Measurements from ENCODE around the gene SYAP1. TPM values are rescaled to one million over a fixed set of nuclear protein-coding genes. Genes with fewer than 3 reads are reported as not detected.

The SYAP1 gene, protein sequence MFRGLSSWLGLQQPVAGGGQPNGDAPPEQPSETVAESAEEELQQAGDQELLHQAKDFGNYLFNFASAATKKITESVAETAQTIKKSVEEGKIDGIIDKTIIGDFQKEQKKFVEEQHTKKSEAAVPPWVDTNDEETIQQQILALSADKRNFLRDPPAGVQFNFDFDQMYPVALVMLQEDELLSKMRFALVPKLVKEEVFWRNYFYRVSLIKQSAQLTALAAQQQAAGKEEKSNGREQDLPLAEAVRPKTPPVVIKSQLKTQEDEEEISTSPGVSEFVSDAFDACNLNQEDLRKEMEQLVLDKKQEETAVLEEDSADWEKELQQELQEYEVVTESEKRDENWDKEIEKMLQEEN
- total RNA-seq (2014; rRNA removed; shearing (Covaris generic)) (18.0 and 19.3 TPM in 2 replicates), polyA plus RNA-seq (2016; fragmentation: Nextera tagmentation; extraction: Ambion mirVana) (46.7 and 48.3 TPM in 2 replicates)
- long read RNA-seq, full-length matches to known transcripts, result 49 of 64 reads
- long read RNA-seq, partial matches to known transcripts, result 13 of 64 reads
- long read RNA-seq, other reads (novel, unspliced or antisense), result 2 of 64 reads

GRCh38 chrX:16719334-16720084, at the start of gene SYAP1:
Gene SYAP1 (plus strand): TSS chrX:16719612. CDS start chrX:16719725, 113 bp downstream.
- Histone ChIP-seq H3K79me2 (replicated peaks; ENCODE audit: insufficient read depth) (peaks cover 49% of the 10 kb centered on the region), H4K20me1 (replicated peaks; ENCODE audit: insufficient read depth) (no peaks in the 10 kb centered on the region; the same call in 1 of the 2 replicates), H3K36me3 (ENCODE audit: insufficient read depth) (no peaks in the 10 kb centered on the region), H3K27ac (ENCODE audit: low read depth) (peak within 1 kb of the TSS; percentile 99), H3K27me3 (ENCODE audit: insufficient read depth) (no peaks in the 10 kb centered on the region), H2AFZ (no peak within 1 kb of the TSS), H3F3A (replicated peaks; ENCODE audit: low read depth) (no peaks in the 10 kb centered on the region), H3K9me2 (ENCODE audit: insufficient read depth) (no peaks in the 10 kb centered on the region), H3K4me3 (peak within 1 kb of the TSS; percentile 81), H3K4me2 (peak within 1 kb of the TSS; percentile 83), H3K4me1 (ENCODE audit: insufficient read depth) (no peaks in the 10 kb centered on the region)
- Mint-ChIP-seq H3K36me3 (ENCODE audit: low read depth) (peaks cover 3% of the 10 kb centered on the region; the same call in 1 of the 3 replicates), H3K27ac (peak within 1 kb of the TSS; percentile 100), H3K9me3 (no peaks in the 10 kb centered on the region), H3K4me1 (peaks cover 5% of the 10 kb centered on the region; the same call in 1 of the 3 replicates), H3K4me3 (peak within 1 kb of the TSS; percentile 89), H3K27me3 (ENCODE audit: insufficient read depth, low read depth, poor library complexity) (peaks cover 8% of the 10 kb centered on the region)
- ATAC-seq (peak; percentile 94), DNase-seq (ENCODE audit: low spot score) (peak; percentile 93)
- no peak for TF ChIP-seq EZH2 (IDR thresholded peaks at IDR 0.05; ENCODE audit: low read depth, unreplicated experiment)
- TF ChIP-seq ZNF331 (CRISPR knock-in tag; IDR thresholded peaks at IDR 0.05; ENCODE audit: low read depth), result no peak
- TF ChIP-seq, protein P1, sequence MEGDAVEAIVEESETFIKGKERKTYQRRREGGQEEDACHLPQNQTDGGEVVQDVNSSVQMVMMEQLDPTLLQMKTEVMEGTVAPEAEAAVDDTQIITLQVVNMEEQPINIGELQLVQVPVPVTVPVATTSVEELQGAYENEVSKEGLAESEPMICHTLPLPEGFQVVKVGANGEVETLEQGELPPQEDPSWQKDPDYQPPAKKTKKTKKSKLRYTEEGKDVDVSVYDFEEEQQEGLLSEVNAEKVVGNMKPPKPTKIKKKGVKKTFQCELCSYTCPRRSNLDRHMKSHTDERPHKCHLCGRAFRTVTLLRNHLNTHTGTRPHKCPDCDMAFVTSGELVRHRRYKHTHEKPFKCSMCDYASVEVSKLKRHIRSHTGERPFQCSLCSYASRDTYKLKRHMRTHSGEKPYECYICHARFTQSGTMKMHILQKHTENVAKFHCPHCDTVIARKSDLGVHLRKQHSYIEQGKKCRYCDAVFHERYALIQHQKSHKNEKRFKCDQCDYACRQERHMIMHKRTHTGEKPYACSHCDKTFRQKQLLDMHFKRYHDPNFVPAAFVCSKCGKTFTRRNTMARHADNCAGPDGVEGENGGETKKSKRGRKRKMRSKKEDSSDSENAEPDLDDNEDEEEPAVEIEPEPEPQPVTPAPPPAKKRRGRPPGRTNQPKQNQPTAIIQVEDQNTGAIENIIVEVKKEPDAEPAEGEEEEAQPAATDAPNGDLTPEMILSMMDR (conservative IDR thresholded peaks at IDR 0.05; ENCODE audit: low read depth in 2 of 2), result no peak
- no peak for TF ChIP-seq ZNF114 (CRISPR knock-in tag; IDR thresholded peaks at IDR 0.05)
- TF ChIP-seq NANOG (IDR thresholded peaks at IDR 0.05; ENCODE audit: borderline replicate concordance), result no peak
- TF ChIP-seq POLR2AphosphoS5 (IDR thresholded peaks at IDR 0.05; ENCODE audit: low read depth), result peak; percentile 88
- TF ChIP-seq EZH2phosphoT487 (IDR thresholded peaks at IDR 0.05; ENCODE audit: unreplicated experiment), result no peak
- TF ChIP-seq STAT1 (IDR thresholded peaks at IDR 0.05; ENCODE audit: unreplicated experiment), result no peak
- peak; percentile 96 for TF ChIP-seq CREB1 (CRISPR knock-in tag; IDR thresholded peaks at IDR 0.05; ENCODE audit: low read depth)
- no peak for TF ChIP-seq ZNF462 (CRISPR knock-in tag; IDR thresholded peaks at IDR 0.05)
- TF ChIP-seq REST (IDR thresholded peaks at IDR 0.05; ENCODE audit: unreplicated experiment), result no peak
